SK-N-SH (cell line): ENCODE measurements around the gene NEK7. TPM values are rescaled to one million over a fixed set of nuclear protein-coding genes. Genes with fewer than 3 reads are reported as not detected.

ENCODE experiments used
- CTCF ChIA-PET: fragments of 300-600, 350-600 bp; formaldehyde crosslinking; extraction: SDS; loops from one replicate; lab custom pipeline; 2021; lab: Yijun Ruan, JAX
- POLR2A ChIA-PET: fragments of 350-600 bp; sonication (Branson Sonifier 250); formaldehyde crosslinking; extraction: SDS; loops from one replicate; lab custom pipeline; 2020; ENCODE audit warnings: antibody characterized with exemption, inconsistent platforms; lab: Yijun Ruan, JAX
- DNase-seq: peaks from one replicate; pipeline ENCODE4 v3.0.0; 2012
- H2AFZ ChIP-seq: fragments of 200-600 bp; sonication (generic); 2 replicates; pipeline ENCODE4 v1.8.1; 2016; ENCODE audit warnings: antibody characterized with exemption, mild to moderate bottlenecking, low read depth
- H3F3A ChIP-seq: fragments of 200-600 bp; sonication (generic); replicated peaks from 2 replicates; pipeline ENCODE3; 2016; ENCODE audit warnings: antibody characterized with exemption, mild to moderate bottlenecking; ENCODE audit not compliant: insufficient read depth
- H3K27ac ChIP-seq, 2 experiments: fragments of 200-500 bp in 1 of 2; fragments of 200-600 bp in 1 of 2; sonication (Bioruptor generic) in 1 of 2; sonication (generic), shearing (Covaris generic) in 1 of 2; 2 replicates each; pipeline versions ENCODE4 v1.5.1 to v1.6.1; 2014 to 2016; ENCODE audit warnings: low read depth in 2 of 2, inconsistent platforms in 1 of 2, low read length in 1 of 2, mild to moderate bottlenecking in 1 of 2, mixed read lengths in 1 of 2
- H3K27me3 ChIP-seq: fragments of 200-600 bp; sonication (generic), shearing (Covaris generic); 2 replicates; pipeline ENCODE4 v1.6.1; 2016; ENCODE audit warnings: mixed run types; ENCODE audit not compliant: insufficient read depth
- H3K36me3 ChIP-seq, 2 experiments: fragments of 200-500 bp in 1 of 2; fragments of 200-600 bp in 1 of 2; sonication (Bioruptor generic) in 1 of 2; sonication (generic) in 1 of 2; replicated peaks in 1 of 2; 2 replicates each; pipeline versions ENCODE3 to v1.5.1; 2014 to 2016; ENCODE audit warnings: low read length in 1 of 2, mild to moderate bottlenecking in 1 of 2; ENCODE audit not compliant: insufficient read depth in 2 of 2, control insufficient read depth in 1 of 2
- H3K4me1 ChIP-seq, 2 experiments: fragments of 200-500 bp in 1 of 2; fragments of 200-600 bp in 1 of 2; sonication (Bioruptor generic) in 1 of 2; sonication (generic), shearing (Covaris generic) in 1 of 2; 2 replicates each; pipeline versions ENCODE4 v1.5.1 to v1.6.1; 2014 to 2016; ENCODE audit warnings: low read depth in 1 of 2, low read length in 1 of 2, mixed run types in 1 of 2; ENCODE audit not compliant: insufficient read depth in 2 of 2, control insufficient read depth in 1 of 2
- H3K4me2 ChIP-seq: fragments of 200-600 bp; sonication (generic), shearing (Covaris generic); 2 replicates; pipeline ENCODE4 v1.6.1; 2017; ENCODE audit warnings: mixed run types
- H3K4me3 ChIP-seq, 2 experiments: fragments of 200-500 bp in 1 of 2; fragments of 200-600 bp in 1 of 2; sonication (Bioruptor generic) in 1 of 2; sonication (generic), shearing (Covaris generic) in 1 of 2; 2 replicates each; pipeline versions ENCODE4 v1.5.1 to v1.8.1; 2014 to 2016; ENCODE audit warnings: low read depth in 2 of 2, inconsistent platforms in 1 of 2, low read length in 1 of 2, mild to moderate bottlenecking in 1 of 2, mixed read lengths in 1 of 2, moderate library complexity in 1 of 2
- H3K79me2 ChIP-seq: fragments of 200-600 bp; sonication (generic); 2 replicates; pipeline ENCODE4 v1.8.1; 2017; ENCODE audit warnings: mild to moderate bottlenecking; ENCODE audit not compliant: insufficient read depth
- H3K9ac ChIP-seq: fragments of 200-600 bp; sonication (generic); 2 replicates; pipeline ENCODE4 v1.6.1; 2017; ENCODE audit warnings: mixed run types
- H3K9me2 ChIP-seq: fragments of 200-600 bp; sonication (generic); 2 replicates; pipeline ENCODE4 v1.6.1; 2017; ENCODE audit warnings: mixed run types
- H3K9me3 ChIP-seq: fragments of 200-600 bp; sonication (generic); 2 replicates; pipeline ENCODE4 v1.6.1; 2017; ENCODE audit warnings: mixed run types, mild to moderate bottlenecking, moderate library complexity
- H4K20me1 ChIP-seq: fragments of 200-600 bp; sonication (generic); 2 replicates; pipeline ENCODE4 v1.6.1; 2017; ENCODE audit warnings: mild to moderate bottlenecking, mixed run types; ENCODE audit not compliant: insufficient read depth
- CHD2 ChIP-seq: fragments of 150-350 bp; IDR thresholded peaks from 2 replicates; pipeline ENCODE4 v1.6.1; 2018; ENCODE audit warnings: low read length; ENCODE audit not compliant: partially characterized antibody
- ELF1 ChIP-seq: IDR thresholded peaks from 2 replicates; pipeline ENCODE4 v1.4.0; 2012
- FOXJ3 ChIP-seq: sonication (generic); formaldehyde crosslinking; IDR thresholded peaks from 2 replicates; pipeline ENCODE4 v1.5.1; 2020; ENCODE audit warnings: mild to moderate bottlenecking, missing genetic modification reagents
- GATA2 ChIP-seq: sonication (generic); formaldehyde crosslinking; IDR thresholded peaks from 2 replicates; pipeline ENCODE4 v1.5.0; 2020; ENCODE audit warnings: mild to moderate bottlenecking, missing genetic modification reagents
- IRF3 ChIP-seq: fragments of 150-350 bp; IDR thresholded peaks from 2 replicates; pipeline ENCODE4 v1.6.1; 2016; ENCODE audit warnings: mild to moderate bottlenecking, low read depth, low read length
- MEF2A ChIP-seq: IDR thresholded peaks from 2 replicates; pipeline ENCODE4 v1.4.0; 2012; ENCODE audit warnings: low read depth, borderline replicate concordance
- MXI1 ChIP-seq: IDR thresholded peaks from 2 replicates; pipeline ENCODE4 v1.6.1; 2012; ENCODE audit warnings: mild to moderate bottlenecking, low read depth, low read length, improper control_type of control experiment
- NFIC ChIP-seq: IDR thresholded peaks from 2 replicates; pipeline ENCODE4 v1.4.0; 2012; ENCODE audit warnings: borderline replicate concordance
- NRF1 ChIP-seq: IDR thresholded peaks from 2 replicates; pipeline ENCODE4 v1.6.1; 2012; ENCODE audit warnings: low read depth, mild to moderate bottlenecking, low read length
- POLR2AphosphoS5 ChIP-seq: IDR thresholded peaks from 2 replicates; pipeline ENCODE4 v1.6.1; 2012; ENCODE audit warnings: low read depth, low read length
- WGBS: methylation state at CpG from one replicate; pipeline ENCODE4 v1.1.6; 2017; ENCODE audit warnings: low lambda C conversion rate; 5-methylcytosine and 5-hydroxymethylcytosine counted together
- polyA plus RNA-seq, 3 experiments: library from polyadenylated mRNA; depleted of rRNA; stranded (reverse); fragments of >200 nt; gene quantifications; 2 replicates each; pipeline ENCODE4 v1.2.3, GENCODE V29; 2012
- TF ChIP-seq, protein P1 (sequence below): fragments of 200-600 bp; sonication (generic); IDR thresholded peaks from 2 replicates; pipeline ENCODE4 v1.6.1; 2017; ENCODE audit warnings: antibody characterized with exemption, mild to moderate bottlenecking, moderate library complexity
- TF ChIP-seq, protein P2 (sequence below): fragments of 150-350 bp; IDR thresholded peaks from 2 replicates; pipeline ENCODE4 v1.6.1; 2017; ENCODE audit warnings: antibody characterized with exemption, low read length, low read depth, borderline replicate concordance
- TF ChIP-seq, protein P3 (sequence below): IDR thresholded peaks from 2 replicates; pipeline ENCODE4; 2012

NEK7 gene
- polyA plus RNA-seq, 1 of the 3 experiments (the other 2 are of a cell fraction) = 85.8 TPM

- Histone ChIP-seq H3K4me3 (no peak overlapping the region), H3K27ac (peak overlapping the region; percentile 1 to 28; a peak in 1 of 4 replicates), H3K36me3 (peaks cover 75 to 77% of the 10 kb centered on the region in 2 experiments), H3K9me3 (no peaks in the 10 kb centered on the region), H3F3A (peaks cover 42% of the 10 kb centered on the region), H4K20me1 (no peaks in the 10 kb centered on the region), H3K9me2 (no peaks in the 10 kb centered on the region), H2AFZ (no peak overlapping the region), H3K27me3 (no peaks in the 10 kb centered on the region), H3K79me2 (peaks cover 71% of the 10 kb centered on the region), H3K4me1 (peaks cover 12 to 24% of the 10 kb centered on the region in 2 experiments), H3K4me2 (no peak overlapping the region), H3K9ac (no peak overlapping the region)
- TF ChIP-seq IRF3 (no peak), GATA2 (CRISPR knock-in tag) (no peak), FOXJ3 (CRISPR knock-in tag) (no peak), ELF1 (no peak), MEF2A (no peak), MXI1 (no peak), CHD2 (no peak), NFIC (no peak), POLR2AphosphoS5 (no peak), NRF1 (no peak)
- TF ChIP-seq, protein P1, sequence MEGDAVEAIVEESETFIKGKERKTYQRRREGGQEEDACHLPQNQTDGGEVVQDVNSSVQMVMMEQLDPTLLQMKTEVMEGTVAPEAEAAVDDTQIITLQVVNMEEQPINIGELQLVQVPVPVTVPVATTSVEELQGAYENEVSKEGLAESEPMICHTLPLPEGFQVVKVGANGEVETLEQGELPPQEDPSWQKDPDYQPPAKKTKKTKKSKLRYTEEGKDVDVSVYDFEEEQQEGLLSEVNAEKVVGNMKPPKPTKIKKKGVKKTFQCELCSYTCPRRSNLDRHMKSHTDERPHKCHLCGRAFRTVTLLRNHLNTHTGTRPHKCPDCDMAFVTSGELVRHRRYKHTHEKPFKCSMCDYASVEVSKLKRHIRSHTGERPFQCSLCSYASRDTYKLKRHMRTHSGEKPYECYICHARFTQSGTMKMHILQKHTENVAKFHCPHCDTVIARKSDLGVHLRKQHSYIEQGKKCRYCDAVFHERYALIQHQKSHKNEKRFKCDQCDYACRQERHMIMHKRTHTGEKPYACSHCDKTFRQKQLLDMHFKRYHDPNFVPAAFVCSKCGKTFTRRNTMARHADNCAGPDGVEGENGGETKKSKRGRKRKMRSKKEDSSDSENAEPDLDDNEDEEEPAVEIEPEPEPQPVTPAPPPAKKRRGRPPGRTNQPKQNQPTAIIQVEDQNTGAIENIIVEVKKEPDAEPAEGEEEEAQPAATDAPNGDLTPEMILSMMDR = no peak
- TF ChIP-seq, protein P2, sequence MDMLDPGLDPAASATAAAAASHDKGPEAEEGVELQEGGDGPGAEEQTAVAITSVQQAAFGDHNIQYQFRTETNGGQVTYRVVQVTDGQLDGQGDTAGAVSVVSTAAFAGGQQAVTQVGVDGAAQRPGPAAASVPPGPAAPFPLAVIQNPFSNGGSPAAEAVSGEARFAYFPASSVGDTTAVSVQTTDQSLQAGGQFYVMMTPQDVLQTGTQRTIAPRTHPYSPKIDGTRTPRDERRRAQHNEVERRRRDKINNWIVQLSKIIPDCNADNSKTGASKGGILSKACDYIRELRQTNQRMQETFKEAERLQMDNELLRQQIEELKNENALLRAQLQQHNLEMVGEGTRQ = no peak
- TF ChIP-seq, protein P3, sequence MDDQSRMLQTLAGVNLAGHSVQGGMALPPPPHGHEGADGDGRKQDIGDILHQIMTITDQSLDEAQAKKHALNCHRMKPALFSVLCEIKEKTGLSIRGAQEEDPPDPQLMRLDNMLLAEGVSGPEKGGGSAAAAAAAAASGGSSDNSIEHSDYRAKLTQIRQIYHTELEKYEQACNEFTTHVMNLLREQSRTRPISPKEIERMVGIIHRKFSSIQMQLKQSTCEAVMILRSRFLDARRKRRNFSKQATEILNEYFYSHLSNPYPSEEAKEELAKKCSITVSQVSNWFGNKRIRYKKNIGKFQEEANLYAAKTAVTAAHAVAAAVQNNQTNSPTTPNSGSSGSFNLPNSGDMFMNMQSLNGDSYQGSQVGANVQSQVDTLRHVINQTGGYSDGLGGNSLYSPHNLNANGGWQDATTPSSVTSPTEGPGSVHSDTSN = no peak
- no peak for DNase-seq
- CTCF ChIA-PET = no interaction called here
- POLR2A ChIA-PET = no interaction called here
Observed at GRCh38 chr1:198291924-198292323, 135.1 kb downstream of the NEK7 start.

DNA sequence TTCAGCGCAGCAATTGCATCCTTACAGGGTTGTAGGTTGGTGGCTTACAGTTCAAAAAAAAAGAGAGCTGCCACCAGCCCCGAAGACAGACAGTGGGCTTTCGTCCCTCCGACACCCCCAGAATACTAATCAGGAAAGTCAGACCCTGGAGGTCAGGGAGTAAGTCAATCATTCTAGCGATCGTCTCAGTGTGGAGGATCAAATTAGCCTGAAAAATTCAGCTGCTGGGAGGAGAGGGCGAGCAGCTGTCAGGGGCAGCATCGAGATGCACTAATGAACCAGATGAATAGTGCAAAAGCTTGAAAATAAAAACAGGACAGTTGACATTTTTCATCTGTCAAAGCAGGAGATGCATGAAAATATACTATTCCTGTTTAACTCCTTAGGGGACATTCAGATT lies 138.4 kb downstream of the NEK7 start:
- H3K36me3 ChIP-seq = peaks cover 91 to 97% of the 10 kb centered on the region in 2 experiments
- no peak overlapping the region for H3K9ac ChIP-seq
- WGBS = 88% methylated on average over 8 of the region's 8 CpGs

More for the DNA sequence above, 138.4 kb downstream of the NEK7 start:
- H3F3A ChIP-seq = peaks cover 45% of the 10 kb centered on the region
- no peaks in the 10 kb centered on the region for H3K9me2 ChIP-seq
- no peaks in the 10 kb centered on the region for H3K27me3 ChIP-seq
- H3K4me1 ChIP-seq = peaks cover 5 to 13% of the 10 kb centered on the region in 2 experiments; a peak in 3 of 4 replicates
- peaks cover 73% of the 10 kb centered on the region for H3K79me2 ChIP-seq
- no peaks in the 10 kb centered on the region for H4K20me1 ChIP-seq
- no peak overlapping the region for H3K4me3 ChIP-seq
- POLR2A ChIA-PET = no interaction called here
- H3K9me3 ChIP-seq = no peaks in the 10 kb centered on the region
- TF ChIP-seq, protein P2 = no peak
- no peak for TF ChIP-seq MXI1
- TF ChIP-seq, all 33 proteins: peak for 0
- Histone ChIP-seq H2AFZ (no peak overlapping the region), H3K4me2 (no peak overlapping the region), H3K27ac (no peak overlapping the region)
- CTCF ChIA-PET = interaction anchor here (0.6 kb wide), 2 partner anchors 27 to 72 kb away, joined by 3 to 4 read pairs; no protein-coding TSS in a partner anchor
- no peak for DNase-seq
